Loucy (cell line): ENCODE measurements around the gene STAP2.

Experiments
- H2AFZ ChIP-seq: fragments of 200-600 bp; sonication (generic); 2 replicates; pipeline ENCODE4 v1.6.0; 2016; ENCODE audit warnings: antibody characterized with exemption, mild to moderate bottlenecking, low read length, moderate library complexity
- H3F3A ChIP-seq: fragments of 200-600 bp; 2 replicates; pipeline ENCODE4 v1.6.0; 2016; ENCODE audit warnings: antibody characterized with exemption, low read depth, mild to moderate bottlenecking
- H3K27me3 ChIP-seq: fragments of 200-600 bp; sonication (generic); 2 replicates; pipeline ENCODE4 v1.6.1; 2014; ENCODE audit warnings: low read length, mild to moderate bottlenecking; ENCODE audit not compliant: insufficient read depth, poor library complexity, severe bottlenecking
- H3K36me3 ChIP-seq: fragments of 200-600 bp; sonication (generic); 2 replicates; pipeline ENCODE4 v1.6.1; 2016; ENCODE audit warnings: low read length; ENCODE audit not compliant: insufficient read depth
- H3K4me1 ChIP-seq: fragments of 200-600 bp; sonication (generic); 2 replicates; pipeline ENCODE4 v1.5.1; 2014; ENCODE audit warnings: low read length, mild to moderate bottlenecking; ENCODE audit not compliant: insufficient read depth, poor library complexity, severe bottlenecking
- H3K4me2 ChIP-seq: fragments of 200-600 bp; sonication (generic); 2 replicates; pipeline ENCODE4 v1.6.0; 2014; ENCODE audit warnings: antibody characterized with exemption, low read length, low read depth, mild to moderate bottlenecking; ENCODE audit not compliant: poor library complexity, severe bottlenecking
- H3K4me3 ChIP-seq: fragments of 200-600 bp; sonication (generic); 2 replicates; pipeline ENCODE4 v1.5.1; 2014; ENCODE audit warnings: low read length, mild to moderate bottlenecking, mixed read lengths; ENCODE audit not compliant: poor library complexity, severe bottlenecking
- H3K79me2 ChIP-seq: fragments of 200-600 bp; sonication (generic); 2 replicates; pipeline ENCODE4 v1.6.1; 2014; ENCODE audit warnings: low read length; ENCODE audit not compliant: insufficient read depth
- H3K9ac ChIP-seq: fragments of 200-600 bp; sonication (generic); 2 replicates; pipeline ENCODE4 v1.6.0; 2014; ENCODE audit warnings: mild to moderate bottlenecking, low read depth, low read length, moderate library complexity; ENCODE audit not compliant: poor library complexity, severe bottlenecking
- H3K9me2 ChIP-seq: fragments of 200-600 bp; sonication (generic); replicated peaks from 2 replicates; pipeline ENCODE4 v1.6.1; 2016; ENCODE audit warnings: low read depth, low read length, mixed read lengths
- H3K9me3 ChIP-seq: fragments of 200-600 bp; sonication (generic); 2 replicates; pipeline ENCODE4 v1.6.1; 2014; ENCODE audit warnings: mild to moderate bottlenecking, antibody characterized with exemption, low read length, low read depth; ENCODE audit not compliant: insufficient read depth
- H4K20me1 ChIP-seq: fragments of 200-600 bp; sonication (generic); 2 replicates; pipeline ENCODE4 v1.6.0; 2014; ENCODE audit warnings: antibody characterized with exemption, low read length, mild to moderate bottlenecking; ENCODE audit not compliant: insufficient read depth, poor library complexity, severe bottlenecking
- EZH2phosphoT487 ChIP-seq: fragments of 200-600 bp; IDR thresholded peaks from 2 replicates; pipeline ENCODE4 v1.6.1; 2018; ENCODE audit warnings: antibody characterized with exemption, mild to moderate bottlenecking, moderate library complexity, borderline replicate concordance
- TF ChIP-seq, protein P1 (sequence below): fragments of 200-600 bp; sonication (generic); conservative IDR thresholded peaks from 2 replicates; pipeline ENCODE4 v1.5.1; 2014; ENCODE audit warnings: mild to moderate bottlenecking, antibody characterized with exemption, low read length

Gene STAP2

DNA sequence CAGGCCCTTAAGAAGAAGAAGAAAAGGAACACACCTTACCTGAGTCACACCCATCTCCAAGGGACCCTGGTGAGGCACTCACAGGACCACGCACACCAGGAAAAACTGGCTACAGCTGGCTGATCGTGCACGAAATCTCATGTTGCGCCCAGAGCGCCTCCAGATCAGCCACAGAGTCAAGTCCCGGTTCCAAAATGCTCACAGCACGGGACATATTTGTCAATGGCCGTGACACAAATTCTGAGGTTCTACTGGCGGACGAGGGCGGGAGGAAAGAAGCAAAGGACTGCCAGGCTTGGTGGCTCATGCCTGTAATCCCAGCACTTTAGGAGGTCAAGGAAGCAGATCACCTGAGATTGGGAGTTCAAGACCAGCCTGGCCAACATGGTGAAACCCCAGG lies 40.3 kb upstream of the STAP2 start:
- no peaks in the 10 kb centered on the region for H3K9me3 ChIP-seq
- no peak overlapping the region for H3K4me2 ChIP-seq
- TF ChIP-seq EZH2phosphoT487, result no peak
- TF ChIP-seq, protein P1, sequence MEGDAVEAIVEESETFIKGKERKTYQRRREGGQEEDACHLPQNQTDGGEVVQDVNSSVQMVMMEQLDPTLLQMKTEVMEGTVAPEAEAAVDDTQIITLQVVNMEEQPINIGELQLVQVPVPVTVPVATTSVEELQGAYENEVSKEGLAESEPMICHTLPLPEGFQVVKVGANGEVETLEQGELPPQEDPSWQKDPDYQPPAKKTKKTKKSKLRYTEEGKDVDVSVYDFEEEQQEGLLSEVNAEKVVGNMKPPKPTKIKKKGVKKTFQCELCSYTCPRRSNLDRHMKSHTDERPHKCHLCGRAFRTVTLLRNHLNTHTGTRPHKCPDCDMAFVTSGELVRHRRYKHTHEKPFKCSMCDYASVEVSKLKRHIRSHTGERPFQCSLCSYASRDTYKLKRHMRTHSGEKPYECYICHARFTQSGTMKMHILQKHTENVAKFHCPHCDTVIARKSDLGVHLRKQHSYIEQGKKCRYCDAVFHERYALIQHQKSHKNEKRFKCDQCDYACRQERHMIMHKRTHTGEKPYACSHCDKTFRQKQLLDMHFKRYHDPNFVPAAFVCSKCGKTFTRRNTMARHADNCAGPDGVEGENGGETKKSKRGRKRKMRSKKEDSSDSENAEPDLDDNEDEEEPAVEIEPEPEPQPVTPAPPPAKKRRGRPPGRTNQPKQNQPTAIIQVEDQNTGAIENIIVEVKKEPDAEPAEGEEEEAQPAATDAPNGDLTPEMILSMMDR, result no peak
- H3F3A ChIP-seq, result no peaks in the 10 kb centered on the region
- H4K20me1 ChIP-seq, result peaks cover 40% of the 10 kb centered on the region
- H3K4me3 ChIP-seq, result no peak overlapping the region
- no peaks in the 10 kb centered on the region for H3K9me2 ChIP-seq
- H2AFZ ChIP-seq, result no peak overlapping the region
- no peak overlapping the region for H3K9ac ChIP-seq
- H3K4me1 ChIP-seq, result peaks cover 24% of the 10 kb centered on the region
- peaks cover 3% of the 10 kb centered on the region; the same call in 1 of the 2 replicates for H3K36me3 ChIP-seq
- peaks cover 71% of the 10 kb centered on the region; the same call in 1 of the 2 replicates for H3K79me2 ChIP-seq
- no peaks in the 10 kb centered on the region for H3K27me3 ChIP-seq

- Histone ChIP-seq H4K20me1 (peaks cover 40% of the 10 kb centered on the region), H3K4me1 (peaks cover 26% of the 10 kb centered on the region), H3K79me2 (peaks cover 77% of the 10 kb centered on the region; the same call in 1 of the 2 replicates), H3K9ac (no peak overlapping the region), H3K36me3 (no peaks in the 10 kb centered on the region; the same call in 1 of the 2 replicates), H2AFZ (no peak overlapping the region), H3F3A (no peaks in the 10 kb centered on the region), H3K4me2 (no peak overlapping the region), H3K9me2 (no peaks in the 10 kb centered on the region), H3K27me3 (no peaks in the 10 kb centered on the region), H3K4me3 (no peak overlapping the region), H3K9me3 (no peaks in the 10 kb centered on the region)
- TF ChIP-seq EZH2phosphoT487, result no peak
- TF ChIP-seq, protein P1, result no peak
Observed at GRCh38 chr19:4376991-4377781, 38.6 kb upstream of the STAP2 start.

GRCh38 chr19:4376671-4376990 lies 38.0 kb upstream of the STAP2 start:
- H4K20me1 ChIP-seq, result peaks cover 40% of the 10 kb centered on the region
- no peak overlapping the region for H3K4me3 ChIP-seq

More at GRCh38 chr19:4376671-4376990, 38.0 kb upstream of the STAP2 start:
- no peaks in the 10 kb centered on the region; the same call in 1 of the 2 replicates for H3K36me3 ChIP-seq
- H2AFZ ChIP-seq, result no peak overlapping the region
- peaks cover 82% of the 10 kb centered on the region; the same call in 1 of the 2 replicates for H3K79me2 ChIP-seq
- H3F3A ChIP-seq, result no peaks in the 10 kb centered on the region
- no peak overlapping the region for H3K4me2 ChIP-seq
- H3K9me3 ChIP-seq, result no peaks in the 10 kb centered on the region
- peaks cover 26% of the 10 kb centered on the region for H3K4me1 ChIP-seq
- no peaks in the 10 kb centered on the region for H3K9me2 ChIP-seq
- H3K9ac ChIP-seq, result no peak overlapping the region
- TF ChIP-seq, protein P1, result no peak
- TF ChIP-seq EZH2phosphoT487, result no peak
- H3K27me3 ChIP-seq, result no peaks in the 10 kb centered on the region
